ENCODE data around the gene WFDC11.

WFDC11 gene

GRCh38 chr20:45617591-45617990 lies 52.4 kb downstream of the WFDC11 start:
- TF ChIP-seq CTCF (conservative IDR thresholded peaks at IDR 0.05; ENCODE audit: low read length) = no peak
- no peak for DNase-seq (ENCODE audit: low read depth)
- no peak overlapping the region for H3K4me3 ChIP-seq (ENCODE audit: low read length)

- H3K4me3 ChIP-seq (ENCODE audit: low read length) = no peak overlapping the region
- DNase-seq (ENCODE audit: low read depth) = no peak
- TF ChIP-seq CTCF (conservative IDR thresholded peaks at IDR 0.05; ENCODE audit: low read length) = no peak
Observed at GRCh38 chr20:45612314-45612713, 57.7 kb downstream of the WFDC11 start.

- no peak for TF ChIP-seq CTCF (conservative IDR thresholded peaks at IDR 0.05; ENCODE audit: low read length)
- peak; percentile 80 for DNase-seq (ENCODE audit: low read depth)
- no peak overlapping the region for H3K4me3 ChIP-seq (ENCODE audit: low read length)
Observed at GRCh38 chr20:45611054-45611453, 59.0 kb downstream of the WFDC11 start.

- no peak overlapping the region for H3K4me3 ChIP-seq (ENCODE audit: low read length)
- no peak for DNase-seq (ENCODE audit: low read depth)
- TF ChIP-seq CTCF (conservative IDR thresholded peaks at IDR 0.05; ENCODE audit: low read length) = no peak
Observed at GRCh38 chr20:45607810-45608209, 62.2 kb downstream of the WFDC11 start.

Data from AG10803 (cell line).